Thoracic aorta (tissue), 2 donors: Measurements from ENCODE around the gene PSD. TPM values are rescaled to one million over a fixed set of nuclear protein-coding genes. Genes with fewer than 3 reads are reported as not detected.

ENCODE experiments used
- ATAC-seq: fragments of 150-250 bp; one replicate; pipeline ENCODE4 v1.8.0; 2017; ENCODE audit warnings: low read depth; ENCODE audit not compliant: insufficient number of reproducible peaks, low FRiP score
- DNase-seq: peaks from one replicate; pipeline ENCODE4 v3.0.0-alpha.2; 2020; ENCODE audit warnings: low spot score
- H3K27ac ChIP-seq, 2 donors: fragments of 200-600 bp; sonication (generic); 1 replicate in 1 of 2; 2 replicates in 1 of 2; pipeline ENCODE4 v1.5.1; 2016; ENCODE audit warnings: mild to moderate bottlenecking in 2 of 2, moderate library complexity in 2 of 2
- H3K27me3 ChIP-seq: fragments of 200-600 bp; sonication (generic); replicated peaks from 2 replicates; pipeline ENCODE4 v1.6.0; 2016; ENCODE audit warnings: mild to moderate bottlenecking; ENCODE audit not compliant: insufficient read depth
- H3K36me3 ChIP-seq: fragments of 200-600 bp; sonication (generic); one replicate; pipeline ENCODE4 v1.5.1; 2016
- H3K4me1 ChIP-seq, 2 donors: fragments of 200-600 bp; sonication (generic); 1 replicate in 1 of 2; 2 replicates in 1 of 2; pipeline versions ENCODE4 v1.5.1 to v1.6.0; 2016; ENCODE audit warnings: low read depth in 2 of 2, mild to moderate bottlenecking in 1 of 2; ENCODE audit not compliant: control insufficient read depth in 1 of 2
- H3K4me3 ChIP-seq: fragments of 200-600 bp; sonication (generic); 2 replicates; pipeline ENCODE4 v1.5.1; 2016; ENCODE audit warnings: mild to moderate bottlenecking
- H3K9me3 ChIP-seq: fragments of 200-600 bp; sonication (generic); 2 replicates; pipeline ENCODE4 v1.5.1; 2016
- total RNA-seq, 2 donors: library from RNA; depleted of rRNA; stranded (reverse); fragments of >200 nt; gene quantifications; one replicate each; pipeline versions ENCODE4 v1.1.0 to v1.2.3, GENCODE V29; 2016
- TF ChIP-seq, protein P1 (sequence below): fragments of 200-600 bp; sonication (generic); IDR thresholded peaks from one replicate; pipeline ENCODE4 v1.5.1; 2019; ENCODE audit warnings: antibody characterized with exemption

Gene PSD
- under 1 TPM in 1 of 2 donors, not detected in 1; 0.21 TPM for total RNA-seq

GRCh38 chr10:102418622-102419268 is at the start of gene PSD:
Gene PSD (minus strand): TSS chr10:102418785. CDS start chr10:102417038, 1,747 bp downstream.
- H3K27ac ChIP-seq: no peak within 1 kb of the TSS
- TF ChIP-seq, protein P1, sequence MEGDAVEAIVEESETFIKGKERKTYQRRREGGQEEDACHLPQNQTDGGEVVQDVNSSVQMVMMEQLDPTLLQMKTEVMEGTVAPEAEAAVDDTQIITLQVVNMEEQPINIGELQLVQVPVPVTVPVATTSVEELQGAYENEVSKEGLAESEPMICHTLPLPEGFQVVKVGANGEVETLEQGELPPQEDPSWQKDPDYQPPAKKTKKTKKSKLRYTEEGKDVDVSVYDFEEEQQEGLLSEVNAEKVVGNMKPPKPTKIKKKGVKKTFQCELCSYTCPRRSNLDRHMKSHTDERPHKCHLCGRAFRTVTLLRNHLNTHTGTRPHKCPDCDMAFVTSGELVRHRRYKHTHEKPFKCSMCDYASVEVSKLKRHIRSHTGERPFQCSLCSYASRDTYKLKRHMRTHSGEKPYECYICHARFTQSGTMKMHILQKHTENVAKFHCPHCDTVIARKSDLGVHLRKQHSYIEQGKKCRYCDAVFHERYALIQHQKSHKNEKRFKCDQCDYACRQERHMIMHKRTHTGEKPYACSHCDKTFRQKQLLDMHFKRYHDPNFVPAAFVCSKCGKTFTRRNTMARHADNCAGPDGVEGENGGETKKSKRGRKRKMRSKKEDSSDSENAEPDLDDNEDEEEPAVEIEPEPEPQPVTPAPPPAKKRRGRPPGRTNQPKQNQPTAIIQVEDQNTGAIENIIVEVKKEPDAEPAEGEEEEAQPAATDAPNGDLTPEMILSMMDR: no peak
- ATAC-seq (no peak), DNase-seq (no peak)
- H3K4me3 ChIP-seq: peak within 1 kb of the TSS; percentile 99
- peaks cover 21 to 33% of the 10 kb centered on the region in 2 donors for H3K4me1 ChIP-seq
- no peaks in the 10 kb centered on the region for H3K9me3 ChIP-seq
- no peaks in the 10 kb centered on the region for H3K27me3 ChIP-seq
- peaks cover 5% of the 10 kb centered on the region for H3K36me3 ChIP-seq

DNA sequence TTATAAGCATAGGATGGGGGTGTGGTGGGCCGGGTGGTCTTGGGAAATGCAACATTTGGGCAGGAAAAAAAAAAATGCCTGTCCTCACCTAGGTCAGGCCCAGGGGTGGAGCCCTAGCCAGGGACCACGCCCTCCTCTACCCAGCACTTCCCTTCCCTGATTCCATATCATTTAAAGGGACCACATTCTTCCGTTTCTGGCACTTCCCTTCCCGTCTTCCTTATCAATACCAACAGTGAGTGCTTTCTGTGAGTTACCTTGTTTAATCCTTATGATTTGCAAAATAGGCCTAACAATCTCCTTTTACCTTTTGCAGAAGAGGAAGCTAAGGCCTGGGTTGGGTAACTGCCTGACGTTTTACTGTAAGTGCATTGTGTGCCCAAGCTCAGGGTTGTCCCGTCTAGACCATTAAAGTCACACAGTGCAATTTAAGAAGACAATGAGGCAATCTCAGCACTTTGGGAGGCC is 49.4 kb upstream of the PSD start:
- DNase-seq (no peak), ATAC-seq (no peak)
- H3K4me3 ChIP-seq: no peak overlapping the region
- TF ChIP-seq, protein P1: no peak
- no peaks in the 10 kb centered on the region for H3K36me3 ChIP-seq
- H3K4me1 ChIP-seq: no peaks in the 10 kb centered on the region
- no peaks in the 10 kb centered on the region for H3K9me3 ChIP-seq
- no peak overlapping the region for H3K27ac ChIP-seq
- no peaks in the 10 kb centered on the region for H3K27me3 ChIP-seq

DNA sequence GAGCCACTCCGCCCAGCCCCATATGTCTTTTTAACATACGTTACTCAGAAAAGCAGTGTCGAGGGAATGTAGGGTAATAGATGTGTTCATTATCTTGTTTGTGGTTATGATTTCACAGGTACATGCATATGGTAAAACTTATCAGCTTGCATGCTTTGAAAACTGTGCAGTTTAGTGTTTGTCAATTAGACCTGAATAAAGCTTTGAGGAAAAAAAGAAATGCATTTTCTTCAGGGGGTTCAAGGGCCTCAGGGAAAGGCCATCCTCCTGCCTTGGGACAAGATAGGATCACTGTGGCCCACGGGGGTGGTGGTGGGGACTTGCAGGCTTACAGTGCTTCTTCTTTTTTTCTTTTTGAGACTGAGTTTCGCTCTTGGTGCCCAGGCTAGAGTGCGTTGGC is 48.7 kb upstream of the PSD start:
- Histone ChIP-seq H3K4me1 (no peaks in the 10 kb centered on the region), H3K9me3 (no peaks in the 10 kb centered on the region), H3K4me3 (no peak overlapping the region), H3K27me3 (no peaks in the 10 kb centered on the region), H3K36me3 (no peaks in the 10 kb centered on the region), H3K27ac (no peak overlapping the region)
- ATAC-seq (no peak), DNase-seq (no peak)
- TF ChIP-seq, protein P1: no peak

GRCh38 chr10:102465466-102465865 is 46.9 kb upstream of the PSD start:
- H3K4me3 ChIP-seq: no peak overlapping the region
- TF ChIP-seq, protein P1: no peak
- no peaks in the 10 kb centered on the region for H3K27me3 ChIP-seq
- DNase-seq (no peak), ATAC-seq (no peak)
- H3K9me3 ChIP-seq: no peaks in the 10 kb centered on the region
- H3K36me3 ChIP-seq: no peaks in the 10 kb centered on the region
- no peak overlapping the region for H3K27ac ChIP-seq
- peaks cover 4 to 14% of the 10 kb centered on the region in 2 donors for H3K4me1 ChIP-seq

DNA sequence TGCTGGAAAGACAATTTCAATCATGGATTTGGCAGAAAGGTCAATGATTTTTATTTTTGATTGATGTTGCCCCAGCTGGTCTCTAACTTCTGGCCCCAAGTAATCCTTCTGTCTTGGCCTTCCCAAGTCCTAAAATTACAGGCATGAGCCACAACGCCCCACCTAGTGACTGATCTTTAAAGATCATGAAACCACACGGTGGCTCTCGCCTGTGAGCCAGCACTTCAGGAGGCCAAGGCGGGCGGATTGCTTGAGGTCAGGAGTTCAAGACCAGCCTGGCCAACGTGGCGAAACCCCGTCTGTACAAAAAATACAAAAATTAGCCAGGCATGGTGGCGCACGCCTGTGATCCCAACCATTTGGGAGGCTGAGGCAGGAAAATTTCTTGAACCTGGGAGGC is 45.4 kb upstream of the PSD start:
- H3K9me3 ChIP-seq: no peaks in the 10 kb centered on the region
- H3K27me3 ChIP-seq: no peaks in the 10 kb centered on the region
- no peaks in the 10 kb centered on the region for H3K36me3 ChIP-seq
- TF ChIP-seq, protein P1: no peak
- peaks cover 4 to 14% of the 10 kb centered on the region in 2 donors for H3K4me1 ChIP-seq
- ATAC-seq (no peak), DNase-seq (no peak)
- no peak overlapping the region for H3K27ac ChIP-seq
- no peak overlapping the region for H3K4me3 ChIP-seq
